GM12878 (cell line): ENCODE data around the gene PHGDH.

Experiments used
- CHD2 ChIP-seq: IDR thresholded peaks from 2 replicates; pipeline ENCODE4 v1.6.1; 2011; ENCODE audit warnings: low read depth, low read length, improper control_type of control experiment, borderline replicate concordance
- EP300 ChIP-seq, 2 experiments: fragments of 150-350 bp in 1 of 2; IDR thresholded peaks; 2 replicates each; pipeline ENCODE4 v1.6.1; 2011 to 2012; ENCODE audit warnings: low read depth in 2 of 2, low read length in 2 of 2, borderline replicate concordance in 1 of 2, improper control_type of control experiment in 1 of 2, inconsistent platforms in 1 of 2; ENCODE audit not compliant: control insufficient read depth in 1 of 2
- ESRRA ChIP-seq: IDR thresholded peaks from 2 replicates; pipeline ENCODE4 v1.6.1; 2012; ENCODE audit warnings: mild to moderate bottlenecking, low read length, improper control_type of control experiment
- JUND ChIP-seq: IDR thresholded peaks from 2 replicates; pipeline ENCODE4 v1.6.1; 2012; ENCODE audit warnings: low read depth, mild to moderate bottlenecking, low read length, improper control_type of control experiment, moderate library complexity
- KDM1A ChIP-seq: fragments of 200-600 bp; sonication (generic); IDR thresholded peaks from 2 replicates; pipeline ENCODE4 v1.6.1; 2016; ENCODE audit warnings: borderline replicate concordance
- POLR2A ChIP-seq: IDR thresholded peaks from 2 replicates; pipeline ENCODE4 v1.6.1; 2011; ENCODE audit warnings: low read depth, mild to moderate bottlenecking, low read length
- SP1 ChIP-seq: IDR thresholded peaks from one replicate; pipeline ENCODE4 v1.6.1; 2011; ENCODE audit warnings: low read depth, low read length
- SPI1 ChIP-seq: IDR thresholded peaks from 2 replicates; pipeline ENCODE4 v1.6.1; 2011; ENCODE audit warnings: low read depth, mild to moderate bottlenecking, low read length, moderate library complexity, borderline replicate concordance; ENCODE audit not compliant: insufficient read depth
- TBL1XR1 ChIP-seq: IDR thresholded peaks from 2 replicates; pipeline ENCODE4 v1.6.1; 2012; ENCODE audit warnings: low read depth, low read length, improper control_type of control experiment
- ZBED1 ChIP-seq: IDR thresholded peaks from 2 replicates; pipeline ENCODE4 v1.6.1; 2016; ENCODE audit warnings: borderline replicate concordance
- ZNF384 ChIP-seq: IDR thresholded peaks from 2 replicates; pipeline ENCODE4 v1.6.1; 2012; ENCODE audit warnings: low read depth, mild to moderate bottlenecking, low read length, improper control_type of control experiment, borderline replicate concordance
- TF ChIP-seq, protein P1 (sequence below), 3 experiments: IDR thresholded peaks in 2 of 3; conservative IDR thresholded peaks in 1 of 3; 2 replicates each; pipeline ENCODE4 v1.5.1; 2011; ENCODE audit warnings: low read depth in 3 of 3, low read length in 3 of 3, mild to moderate bottlenecking in 3 of 3, control low read depth in 2 of 3, moderate library complexity in 2 of 3, inconsistent platforms in 1 of 3, mixed read lengths in 1 of 3; ENCODE audit not compliant: control insufficient read depth in 2 of 3, insufficient read depth in 1 of 3; ENCODE audit errors: extremely low read depth in 1 of 3
- TF ChIP-seq, protein P2 (sequence below): fragments of 450-650 bp; IDR thresholded peaks from 2 replicates; pipeline ENCODE4 v1.6.1; 2016; ENCODE audit warnings: mild to moderate bottlenecking

- no peak for TF ChIP-seq ZNF384
- no peak for TF ChIP-seq SPI1
- TF ChIP-seq CHD2 = no peak
- no peak for TF ChIP-seq EP300 (IDR thresholded peaks at IDR 0.05; ENCODE audit: borderline replicate concordance in 1 of 2, control insufficient read depth in 1 of 2, low read depth in 2 of 2, low read length in 2 of 2)
- TF ChIP-seq SP1 = no peak
- TF ChIP-seq JUND = no peak
- TF ChIP-seq, protein P1, sequence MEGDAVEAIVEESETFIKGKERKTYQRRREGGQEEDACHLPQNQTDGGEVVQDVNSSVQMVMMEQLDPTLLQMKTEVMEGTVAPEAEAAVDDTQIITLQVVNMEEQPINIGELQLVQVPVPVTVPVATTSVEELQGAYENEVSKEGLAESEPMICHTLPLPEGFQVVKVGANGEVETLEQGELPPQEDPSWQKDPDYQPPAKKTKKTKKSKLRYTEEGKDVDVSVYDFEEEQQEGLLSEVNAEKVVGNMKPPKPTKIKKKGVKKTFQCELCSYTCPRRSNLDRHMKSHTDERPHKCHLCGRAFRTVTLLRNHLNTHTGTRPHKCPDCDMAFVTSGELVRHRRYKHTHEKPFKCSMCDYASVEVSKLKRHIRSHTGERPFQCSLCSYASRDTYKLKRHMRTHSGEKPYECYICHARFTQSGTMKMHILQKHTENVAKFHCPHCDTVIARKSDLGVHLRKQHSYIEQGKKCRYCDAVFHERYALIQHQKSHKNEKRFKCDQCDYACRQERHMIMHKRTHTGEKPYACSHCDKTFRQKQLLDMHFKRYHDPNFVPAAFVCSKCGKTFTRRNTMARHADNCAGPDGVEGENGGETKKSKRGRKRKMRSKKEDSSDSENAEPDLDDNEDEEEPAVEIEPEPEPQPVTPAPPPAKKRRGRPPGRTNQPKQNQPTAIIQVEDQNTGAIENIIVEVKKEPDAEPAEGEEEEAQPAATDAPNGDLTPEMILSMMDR (IDR thresholded peaks at IDR 0.05 in 2 of 3, conservative IDR thresholded peaks at IDR 0.05 in 1 of 3; ENCODE audit: control insufficient read depth in 2 of 3, extremely low read depth in 1 of 3, insufficient read depth in 1 of 3, low read depth in 3 of 3, low read length in 3 of 3) = no peak
- TF ChIP-seq POLR2A = no peak
- TF ChIP-seq ESRRA = no peak
- TF ChIP-seq, protein P2, sequence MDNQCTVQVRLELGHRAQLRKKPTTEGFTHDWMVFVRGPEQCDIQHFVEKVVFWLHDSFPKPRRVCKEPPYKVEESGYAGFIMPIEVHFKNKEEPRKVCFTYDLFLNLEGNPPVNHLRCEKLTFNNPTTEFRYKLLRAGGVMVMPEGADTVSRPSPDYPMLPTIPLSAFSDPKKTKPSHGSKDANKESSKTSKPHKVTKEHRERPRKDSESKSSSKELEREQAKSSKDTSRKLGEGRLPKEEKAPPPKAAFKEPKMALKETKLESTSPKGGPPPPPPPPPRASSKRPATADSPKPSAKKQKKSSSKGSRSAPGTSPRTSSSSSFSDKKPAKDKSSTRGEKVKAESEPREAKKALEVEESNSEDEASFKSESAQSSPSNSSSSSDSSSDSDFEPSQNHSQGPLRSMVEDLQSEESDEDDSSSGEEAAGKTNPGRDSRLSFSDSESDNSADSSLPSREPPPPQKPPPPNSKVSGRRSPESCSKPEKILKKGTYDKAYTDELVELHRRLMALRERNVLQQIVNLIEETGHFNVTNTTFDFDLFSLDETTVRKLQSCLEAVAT = no peak
- no peak for TF ChIP-seq TBL1XR1
- no peak for TF ChIP-seq ZBED1
- TF ChIP-seq KDM1A = no peak
Observed at GRCh38 chr1:119689511-119689910, 22.2 kb upstream of the PHGDH start.
